H9 (cell line): ENCODE measurements around the gene CACNA1I. TPM values are rescaled to one million over a fixed set of nuclear protein-coding genes. Genes with fewer than 3 reads are reported as not detected.

Experiments used
- DNase-seq: peaks from one replicate; pipeline ENCODE4 v3.0.0-alpha.2; 2017
- H2AFZ ChIP-seq: one replicate; pipeline ENCODE4 v1.6.1; 2013; ENCODE audit warnings: mild to moderate bottlenecking, low read length, control low read depth, moderate library complexity
- H2AK5ac ChIP-seq: 2 replicates; pipeline ENCODE4 v1.6.1; 2013; ENCODE audit warnings: low read length, control low read depth, mixed read lengths; ENCODE audit not compliant: insufficient read length
- H2BK120ac ChIP-seq: one replicate; pipeline ENCODE4 v1.6.1; 2013; ENCODE audit warnings: low read depth, mild to moderate bottlenecking, low read length, control low read depth, inconsistent platforms; ENCODE audit not compliant: poor library complexity, severe bottlenecking
- H2BK12ac ChIP-seq: 2 replicates; pipeline ENCODE4 v1.6.1; 2013; ENCODE audit warnings: low read length, control low read depth, mixed read lengths, low read depth; ENCODE audit not compliant: insufficient read length
- H2BK15ac ChIP-seq: 2 replicates; pipeline ENCODE4 v1.6.1; 2013; ENCODE audit warnings: low read depth, low read length, control low read depth
- H2BK20ac ChIP-seq: one replicate; pipeline ENCODE4 v1.6.1; 2013; ENCODE audit warnings: low read depth, mild to moderate bottlenecking, low read length, control low read depth, inconsistent platforms; ENCODE audit not compliant: poor library complexity, severe bottlenecking
- H2BK5ac ChIP-seq: 2 replicates; pipeline ENCODE4 v1.6.1; 2013; ENCODE audit warnings: low read length, control low read depth, mixed read lengths; ENCODE audit not compliant: insufficient read length
- H3K14ac ChIP-seq: 2 replicates; pipeline ENCODE4 v1.6.1; 2013; ENCODE audit warnings: low read length, control low read depth; ENCODE audit not compliant: insufficient read depth
- H3K18ac ChIP-seq: 2 replicates; pipeline ENCODE4 v1.6.1; 2013; ENCODE audit warnings: low read depth, mild to moderate bottlenecking, mixed read lengths, low read length, control low read depth; ENCODE audit not compliant: insufficient read length
- H3K23ac ChIP-seq: 2 replicates; pipeline ENCODE4 v1.6.1; 2013; ENCODE audit warnings: low read length, control low read depth, mixed read lengths, low read depth; ENCODE audit not compliant: insufficient read length
- H3K23me2 ChIP-seq: 2 replicates; pipeline ENCODE4 v1.6.1; 2013; ENCODE audit warnings: low read depth, mild to moderate bottlenecking, mixed read lengths, low read length, control low read depth; ENCODE audit not compliant: insufficient read length, poor library complexity, severe bottlenecking
- H3K27ac ChIP-seq: 2 replicates; pipeline ENCODE4 v1.5.1; 2013; ENCODE audit warnings: low read length, control low read depth, mixed read lengths, low read depth; ENCODE audit not compliant: insufficient read length
- H3K27me3 ChIP-seq: 2 replicates; pipeline ENCODE4 v1.6.1; 2013; ENCODE audit warnings: low read length, control low read depth, inconsistent platforms; ENCODE audit not compliant: insufficient read depth
- H3K4ac ChIP-seq: 2 replicates; pipeline ENCODE4 v1.6.1; 2013; ENCODE audit warnings: low read depth, mild to moderate bottlenecking, control low read depth, inconsistent platforms, low read length, moderate library complexity
- H3K4me1 ChIP-seq: 2 replicates; pipeline ENCODE4 v1.6.1; 2013; ENCODE audit warnings: low read length, control low read depth, inconsistent platforms; ENCODE audit not compliant: insufficient read depth
- H3K4me2 ChIP-seq: 2 replicates; pipeline ENCODE4 v1.6.1; 2013; ENCODE audit warnings: low read length, control low read depth, mixed read lengths; ENCODE audit not compliant: insufficient read length, insufficient read depth
- H3K56ac ChIP-seq: 2 replicates; pipeline ENCODE4 v1.6.1; 2013; ENCODE audit warnings: low read depth, mild to moderate bottlenecking, mixed read lengths, low read length, control low read depth; ENCODE audit not compliant: insufficient read length
- H3K79me1 ChIP-seq: 2 replicates; pipeline ENCODE4 v1.6.1; 2013; ENCODE audit warnings: low read depth, mild to moderate bottlenecking, moderate library complexity, low read length, control low read depth, inconsistent platforms; ENCODE audit not compliant: insufficient read depth, poor library complexity, severe bottlenecking
- H3K79me2 ChIP-seq: 2 replicates; pipeline ENCODE4 v1.6.1; 2013; ENCODE audit warnings: low read length, control low read depth, inconsistent platforms; ENCODE audit not compliant: insufficient read depth
- H3K9ac ChIP-seq: 2 replicates; pipeline ENCODE4 v1.6.1; 2013; ENCODE audit warnings: low read length, control low read depth, mixed read lengths; ENCODE audit not compliant: insufficient read length; ENCODE audit errors: extremely low read depth
- H3K9me3 ChIP-seq: one replicate; pipeline ENCODE4 v1.6.1; 2013; ENCODE audit warnings: low read depth, low read length, inconsistent platforms; ENCODE audit not compliant: control insufficient read depth
- H3T11ph ChIP-seq: one replicate; pipeline ENCODE4 v1.6.1; 2013; ENCODE audit warnings: mild to moderate bottlenecking, low read length, control low read depth, inconsistent platforms
- H4K20me1 ChIP-seq: one replicate; pipeline ENCODE4 v1.6.1; 2013; ENCODE audit not compliant: control insufficient read depth, insufficient read length, insufficient read depth
- H4K5ac ChIP-seq: 2 replicates; pipeline ENCODE4 v1.6.1; 2013; ENCODE audit warnings: low read depth, mild to moderate bottlenecking, mixed read lengths, low read length, control low read depth; ENCODE audit not compliant: insufficient read length
- H4K8ac ChIP-seq: replicated peaks from 2 replicates; pipeline ENCODE4 v1.6.1; 2013; ENCODE audit warnings: low read length, control low read depth, mixed read lengths, low read depth; ENCODE audit not compliant: insufficient read length
- H4K91ac ChIP-seq: 2 replicates; pipeline ENCODE4 v1.6.1; 2013; ENCODE audit warnings: low read depth, mild to moderate bottlenecking, moderate library complexity, mixed read lengths, low read length, control low read depth; ENCODE audit not compliant: insufficient read length
- H3K27ac Mint-ChIP-seq, 3 experiments: 2 replicates in 2 of 3; 3 replicates in 1 of 3; pipeline ENCODE4 v1.8.0; 2020 to 2021; ENCODE audit warnings: mixed read lengths in 3 of 3, mild to moderate bottlenecking in 1 of 3, moderate library complexity in 1 of 3
- H3K27me3 Mint-ChIP-seq: 2 replicates; pipeline ENCODE4 v1.8.0; 2021; ENCODE audit warnings: low read depth, mild to moderate bottlenecking, moderate library complexity, mixed read lengths
- H3K36me3 Mint-ChIP-seq, 3 experiments: 2 replicates in 2 of 3; 3 replicates in 1 of 3; pipeline ENCODE4 v1.8.0; 2020 to 2021; ENCODE audit warnings: low read depth in 3 of 3, mixed read lengths in 3 of 3; ENCODE audit not compliant: insufficient read depth in 1 of 3
- H3K4me1 Mint-ChIP-seq, 2 experiments: 2 replicates each; pipeline ENCODE4 v1.8.0; 2020; ENCODE audit warnings: mixed read lengths in 2 of 2
- H3K4me3 Mint-ChIP-seq, 2 experiments: 2 replicates in 1 of 2; 3 replicates in 1 of 2; pipeline ENCODE4 v1.8.0; 2020 to 2021; ENCODE audit warnings: mild to moderate bottlenecking in 2 of 2, mixed read lengths in 2 of 2, moderate library complexity in 1 of 2
- H3K9me3 Mint-ChIP-seq, 2 experiments: 2 replicates in 1 of 2; 3 replicates in 1 of 2; pipeline ENCODE4 v1.8.0; 2020; ENCODE audit warnings: mild to moderate bottlenecking in 2 of 2, mixed read lengths in 2 of 2, moderate library complexity in 1 of 2
- CTCF ChIP-seq: fragments of 200-600 bp; sonication (generic); conservative IDR thresholded peaks from 3 replicates; pipeline ENCODE4 v1.8.0; 2021; ENCODE audit warnings: antibody characterized with exemption, mild to moderate bottlenecking
- WGBS: extraction: QIAGEN DNeasy Blood & Tissue Kit; methylation state at CpG from one replicate; pipeline ENCODE4 v1.1.7; 2013; ENCODE audit warnings: missing lambda C conversion rate, low lambda C conversion rate, mixed read lengths; ENCODE audit not compliant: insufficient read length; ENCODE audit errors: extremely low coverage; 5-methylcytosine and 5-hydroxymethylcytosine counted together
- total RNA-seq: library from RNA; stranded (reverse); gene quantifications from 2 replicates; pipeline ENCODE4 v1.2.1, GENCODE V29; 2021

Gene CACNA1I
- total RNA-seq, 1 experiment from 2014 or later = 0.50 TPM

DNA sequence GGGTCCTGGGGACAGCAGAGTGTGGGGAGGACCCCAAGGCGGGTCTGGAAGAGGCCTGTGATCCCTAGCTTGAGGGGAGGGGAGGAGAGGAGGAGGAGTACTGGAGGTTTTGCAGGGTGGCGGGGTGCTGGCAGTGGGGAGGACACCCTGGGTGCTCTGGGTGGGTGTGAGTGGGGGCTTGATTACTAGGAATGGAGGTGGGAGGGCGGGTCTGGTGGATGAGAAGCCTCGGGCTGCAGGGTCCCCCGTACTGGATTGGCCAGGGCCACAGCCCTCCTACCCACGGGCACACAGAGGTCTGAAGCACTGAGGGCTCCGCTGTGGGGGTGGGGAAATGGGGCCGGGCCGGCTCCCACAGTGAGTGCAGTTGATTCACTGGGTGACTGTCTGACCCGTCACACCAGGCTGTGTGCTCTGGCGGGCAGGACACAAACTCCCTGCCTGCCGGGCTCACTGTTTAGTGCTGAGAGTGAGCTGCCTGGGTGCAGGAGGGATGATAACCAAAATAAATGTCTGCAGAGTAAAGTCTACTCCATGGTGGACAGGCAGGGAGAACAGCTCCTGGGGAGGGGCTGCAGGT, 114.2 kb downstream of the CACNA1I start:
- Histone ChIP-seq H3K9ac (no peak overlapping the region), H2AK5ac (no peak overlapping the region), H3K14ac (no peak overlapping the region), H2BK20ac (no peak overlapping the region), H3K18ac (no peak overlapping the region), H2BK15ac (no peak overlapping the region), H3T11ph (no peak overlapping the region), H2BK12ac (no peak overlapping the region), H3K23ac (no peak overlapping the region), H2BK5ac (no peak overlapping the region), H3K56ac (no peak overlapping the region), H3K27ac (no peak overlapping the region), H3K4me2 (no peak overlapping the region), H3K23me2 (peaks cover 4% of the 10 kb centered on the region), H3K4ac (no peak overlapping the region), H4K91ac (no peak overlapping the region), H3K79me2 (no peaks in the 10 kb centered on the region), H3K4me1 (no peaks in the 10 kb centered on the region), H3K27me3 (no peaks in the 10 kb centered on the region), H4K5ac (no peak overlapping the region), H4K20me1 (no peaks in the 10 kb centered on the region), H2BK120ac (no peak overlapping the region), H3K9me3 (no peaks in the 10 kb centered on the region), H2AFZ (no peak overlapping the region), H3K79me1 (no peaks in the 10 kb centered on the region), H4K8ac (no peak overlapping the region)
- H3K9me3 Mint-ChIP-seq = no peaks in the 10 kb centered on the region; a peak in 1 of 5 replicates
- peak overlapping the region in 2 of 3 experiments; percentile 77 to 90; a peak in 3 of 7 replicates for H3K27ac Mint-ChIP-seq
- H3K4me3 Mint-ChIP-seq = no peak overlapping the region
- peaks cover 0 to 9% of the 10 kb centered on the region in 2 experiments; a peak in 3 of 4 replicates for H3K4me1 Mint-ChIP-seq
- WGBS = no CpG with 5 or more reads among the region's 12 CpGs
- peaks cover 0 to 8% (median 6%) of the 10 kb centered on the region in 3 experiments; a peak in 3 of 7 replicates for H3K36me3 Mint-ChIP-seq
- TF ChIP-seq CTCF = no peak
- DNase-seq = no peak
- peaks cover 1% of the 10 kb centered on the region for H3K27me3 Mint-ChIP-seq
